NCI-H748 (cell line): ENCODE data around the gene CLMN.

Source experiments
- DNase-seq: peaks from one replicate; lab custom pipeline; 2025; ENCODE audit not compliant: unreplicated experiment; lab: John Stamatoyannopoulos, UW

Gene CLMN

DNA sequence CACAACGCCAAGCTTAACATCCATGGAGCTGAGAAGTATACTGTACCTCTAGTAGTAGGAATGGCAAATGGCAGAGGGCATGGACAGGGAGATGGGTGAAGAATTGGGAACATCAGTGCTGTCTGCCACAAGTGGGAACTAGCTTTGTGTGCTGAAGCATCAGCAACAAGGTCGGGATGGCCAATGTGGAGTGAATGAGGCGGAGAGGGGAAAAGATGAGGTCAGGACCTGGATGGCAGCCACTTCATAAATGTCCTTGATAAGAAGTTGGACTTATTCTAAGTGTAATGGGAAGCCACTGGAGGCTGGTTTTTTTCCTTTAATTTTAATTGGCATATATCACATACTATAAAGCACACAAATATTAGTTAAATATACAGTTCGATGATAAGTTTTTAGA, 21.9 kb upstream of the CLMN start:
- DNase-seq: no peak

DNA sequence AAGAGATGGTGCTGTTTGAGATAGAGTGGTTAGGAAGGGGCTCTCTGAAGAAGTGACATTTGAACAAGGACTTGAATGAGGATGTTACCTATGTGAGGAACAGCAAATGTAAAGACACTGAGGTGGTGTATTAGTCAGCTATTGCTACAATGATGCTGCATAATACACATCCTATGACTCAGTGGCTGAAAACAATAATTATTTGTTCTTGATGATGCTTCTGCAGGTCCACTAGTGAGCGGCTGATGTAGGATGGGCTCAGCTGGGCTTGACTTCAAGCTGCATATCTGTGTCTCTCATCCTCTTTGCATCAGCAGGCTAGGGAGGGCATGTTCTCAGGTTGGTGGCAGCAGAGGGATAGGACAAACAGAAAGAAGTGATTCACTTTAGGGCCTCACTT, 21.4 kb upstream of the CLMN start:
- no peak for DNase-seq

GRCh38 chr14:95340201-95340697, 20.5 kb upstream of the CLMN start:
- peak; percentile 30 for DNase-seq

- DNase-seq: no peak
Observed at GRCh38 chr14:95339301-95339865, 19.7 kb upstream of the CLMN start.

- no peak for DNase-seq
Observed at GRCh38 chr14:95338436-95338835, 18.7 kb upstream of the CLMN start.

- no peak for DNase-seq
Observed at GRCh38 chr14:95337041-95337595, 17.4 kb upstream of the CLMN start.

- DNase-seq: no peak
Observed at GRCh38 chr14:95336192-95336760, 16.6 kb upstream of the CLMN start.

GRCh38 chr14:95335071-95335470, 15.4 kb upstream of the CLMN start:
- no peak for DNase-seq

DNA sequence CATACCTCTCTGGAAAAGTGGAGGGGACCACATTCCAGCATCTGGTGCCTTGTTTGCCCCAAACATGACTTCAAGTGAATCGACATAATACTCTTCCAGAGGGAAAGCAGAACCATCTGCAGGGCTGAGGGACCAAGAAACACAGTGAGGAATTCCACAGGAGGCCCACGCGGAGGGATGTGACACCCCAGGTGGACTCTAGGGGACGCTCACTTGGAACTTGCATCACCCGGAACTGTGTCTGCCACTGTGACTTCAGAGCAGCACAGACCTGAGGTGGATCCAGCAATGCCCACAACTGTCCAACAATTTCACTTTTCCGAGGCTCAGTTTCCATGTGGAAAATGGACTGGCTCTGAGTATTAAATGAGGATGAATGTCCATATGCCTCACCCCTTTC, 14.3 kb upstream of the CLMN start:
- no peak for DNase-seq

- no peak for DNase-seq
Observed at GRCh38 chr14:95332641-95333040, 12.9 kb upstream of the CLMN start.

- no peak for DNase-seq
Observed at GRCh38 chr14:95331708-95332408, 12.2 kb upstream of the CLMN start.

DNA sequence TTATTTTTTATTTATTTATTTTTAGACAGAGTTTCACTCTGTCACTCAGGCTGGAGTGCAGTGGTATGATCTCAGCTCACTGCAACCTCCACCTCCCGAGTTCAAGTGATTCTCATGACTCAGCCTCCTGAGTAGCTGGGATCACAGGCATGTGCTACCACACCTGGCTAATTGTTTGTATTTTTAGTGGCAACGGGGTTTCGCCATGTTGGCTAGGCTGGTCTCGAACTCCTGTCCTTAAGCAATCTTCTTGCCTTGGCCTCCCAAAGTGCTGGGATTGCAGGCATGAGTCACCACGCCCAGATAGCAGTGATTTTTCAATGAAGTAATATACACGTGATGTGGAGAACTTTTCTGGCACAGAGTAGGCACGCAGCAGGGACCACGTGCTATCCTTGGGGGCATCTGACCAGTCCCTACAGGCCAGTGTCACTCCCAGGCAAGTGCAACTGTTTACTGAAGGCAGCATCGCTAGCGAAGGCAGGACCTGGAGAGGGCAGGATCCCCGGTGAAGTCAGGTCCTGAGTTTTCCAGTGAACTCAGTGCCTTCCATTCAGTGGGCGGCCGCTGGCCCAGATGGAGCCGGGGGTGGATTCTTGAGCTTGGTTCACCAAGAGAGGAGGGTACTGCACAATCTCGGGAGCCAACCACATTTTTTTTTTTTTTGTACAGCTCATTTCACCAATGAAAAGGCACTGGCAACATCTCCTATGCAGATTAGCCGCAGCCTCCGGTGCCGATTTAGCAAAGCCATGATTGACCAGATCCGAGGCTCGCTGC, 11.1 kb upstream of the CLMN start:
- DNase-seq: no peak

DNA sequence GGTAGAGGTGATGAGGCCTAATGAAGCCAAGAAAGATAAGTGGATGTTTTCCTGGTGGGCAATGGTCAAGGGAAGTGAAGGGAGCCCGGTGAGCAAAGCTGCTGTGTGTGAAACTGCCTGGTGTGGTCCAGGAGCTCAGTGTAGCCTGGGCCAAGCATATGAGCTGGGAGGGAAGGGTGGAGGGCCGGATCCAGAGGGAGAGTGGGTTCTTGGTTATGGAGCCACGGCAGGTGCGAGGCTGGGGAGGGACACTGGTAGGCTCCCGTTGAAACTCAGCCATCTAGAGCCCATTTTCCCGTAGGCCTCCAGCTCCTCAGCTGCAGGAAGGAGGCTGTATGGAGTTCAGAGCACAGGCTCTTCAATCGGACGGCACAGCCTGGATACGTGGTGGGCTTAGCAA, 10.2 kb upstream of the CLMN start:
- no peak for DNase-seq

GRCh38 chr14:95328729-95329503, 9.2 kb upstream of the CLMN start:
- DNase-seq: no peak

GRCh38 chr14:95327558-95328374, 8.1 kb upstream of the CLMN start:
- DNase-seq: no peak

DNA sequence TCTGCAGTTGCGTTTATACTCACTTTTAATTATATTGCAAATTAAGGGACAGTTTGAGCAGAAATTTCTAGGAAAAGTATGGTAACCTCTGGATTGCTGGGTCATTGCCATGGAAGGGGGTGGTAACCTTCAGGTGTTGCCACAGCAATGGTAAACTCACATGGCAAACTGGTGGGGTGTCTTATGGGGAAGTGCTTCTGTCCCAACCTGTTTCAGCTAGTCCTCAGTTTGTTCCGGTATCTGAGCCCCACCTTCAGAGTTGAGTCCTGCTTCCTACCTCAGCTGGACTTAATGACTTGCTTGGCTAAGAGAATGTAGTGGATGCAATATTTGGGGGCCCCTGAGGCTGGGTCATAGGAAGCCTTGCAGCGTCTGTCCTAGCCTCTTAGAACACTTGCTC, 7.3 kb upstream of the CLMN start:
- DNase-seq: no peak

DNA sequence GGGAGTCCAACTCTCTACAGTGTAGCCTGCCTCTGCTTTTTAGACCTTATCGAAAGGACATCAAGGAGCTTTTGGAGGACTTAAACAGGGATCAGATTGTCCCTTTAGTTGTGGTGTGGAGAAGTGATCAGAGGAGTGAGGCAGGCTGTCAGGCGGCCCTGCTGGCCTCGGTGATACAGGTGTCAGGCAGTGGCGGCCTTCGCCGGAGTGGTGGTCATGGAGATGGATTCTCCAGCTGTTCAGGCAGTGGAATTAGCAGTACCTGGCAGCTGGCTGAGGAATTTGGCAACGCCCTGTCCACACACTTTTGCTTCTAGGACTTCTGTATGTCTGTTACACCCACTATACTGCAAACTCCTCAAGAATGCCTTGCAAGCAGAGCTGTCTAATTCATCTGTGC, 4.2 kb upstream of the CLMN start:
- no peak for DNase-seq

DNA sequence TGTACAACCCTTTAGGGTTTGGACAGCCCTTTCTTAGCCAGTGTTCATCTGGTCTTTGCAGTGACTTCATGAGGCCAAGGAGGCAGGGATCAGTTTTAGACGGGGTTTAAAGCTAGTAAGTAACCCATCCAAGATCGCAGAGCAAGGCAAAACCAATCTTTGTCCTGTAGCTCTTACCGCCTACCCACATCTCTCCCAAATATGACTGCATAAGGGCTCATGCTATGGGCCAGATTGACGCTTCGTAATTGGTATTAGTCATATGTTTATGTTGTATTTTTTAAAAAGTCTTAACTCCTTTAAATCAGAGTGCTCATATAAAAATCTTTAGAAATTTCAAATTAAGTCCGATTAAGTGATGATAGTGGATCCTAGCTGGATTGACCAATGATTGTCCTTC, 3.7 kb upstream of the CLMN start:
- DNase-seq: no peak

DNA sequence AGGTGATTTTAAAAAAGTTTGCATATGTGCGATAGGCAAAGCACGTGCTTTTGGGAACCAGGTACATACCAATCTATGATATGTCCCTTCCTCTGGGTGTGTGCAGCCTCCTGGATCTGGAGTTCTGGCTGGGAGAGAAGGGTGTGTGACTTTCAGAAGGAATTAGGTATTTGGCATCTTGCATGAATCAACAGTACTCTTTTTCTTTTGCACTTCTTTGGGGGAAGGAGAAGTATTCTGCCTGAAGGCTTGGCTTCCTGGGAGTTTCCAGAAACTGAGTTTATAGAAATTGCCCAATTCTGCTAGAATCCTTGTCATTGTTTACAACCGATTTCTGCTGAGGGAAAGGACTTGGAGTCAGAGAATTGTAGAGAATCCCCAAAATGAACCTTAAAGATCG, 2.9 kb upstream of the CLMN start:
- DNase-seq: no peak
